Dedifferentiated amniotic fluid mesenchymal stem cell (primary cell): ENCODE results near the gene MATN1.
"Not testable (repeated sequence)": the region's sequence is repeated elsewhere in the genome, so short reads cannot be mapped to it uniquely, and the experiment has no call there.

Experiments used
- DNase-seq: peaks from one replicate; pipeline ENCODE4 v3.0.0-alpha.2; 2016; ENCODE audit errors: extremely low spot score

The MATN1 gene

DNA sequence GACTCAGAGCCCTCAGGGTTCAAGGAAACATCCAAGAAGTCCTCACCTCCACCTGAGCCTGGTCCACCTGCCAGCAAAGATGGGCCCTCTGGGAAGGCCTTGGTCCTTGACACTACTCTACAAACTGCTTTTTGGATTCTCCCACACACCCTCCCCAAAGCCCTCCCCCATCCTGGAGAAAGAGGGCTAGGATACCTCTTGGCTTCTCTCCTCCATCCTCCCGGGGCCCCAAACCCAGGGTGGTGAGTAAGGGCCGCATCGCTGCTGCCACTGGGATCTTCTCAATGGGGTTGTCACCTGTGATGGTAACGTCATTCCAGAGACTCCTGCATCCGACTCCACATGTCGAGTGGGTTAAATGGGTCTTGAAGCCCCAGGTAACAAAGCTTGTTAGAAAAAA lies 26.6 kb downstream of the MATN1 start:
- DNase-seq: no peak

DNA sequence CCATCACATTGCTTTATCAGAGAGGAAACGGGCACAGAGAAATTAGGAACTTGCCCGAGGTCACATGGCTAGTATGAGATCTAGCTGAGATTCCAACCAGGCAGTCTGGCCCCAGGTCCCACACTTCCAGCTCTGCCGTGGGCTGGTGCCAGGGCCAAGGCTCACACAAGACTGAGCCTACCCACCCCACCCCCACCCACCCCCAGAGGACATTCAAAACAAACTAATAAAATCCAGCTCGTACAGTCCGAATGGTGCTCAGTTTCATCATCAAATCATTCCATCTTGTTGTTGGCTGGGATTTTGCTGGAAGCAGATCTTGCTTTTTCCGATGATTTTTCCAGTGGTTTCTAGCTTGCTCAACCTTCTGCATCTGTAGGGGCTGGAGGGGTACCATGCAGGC lies 27.9 kb downstream of the MATN1 start:
- DNase-seq: no peak

DNA sequence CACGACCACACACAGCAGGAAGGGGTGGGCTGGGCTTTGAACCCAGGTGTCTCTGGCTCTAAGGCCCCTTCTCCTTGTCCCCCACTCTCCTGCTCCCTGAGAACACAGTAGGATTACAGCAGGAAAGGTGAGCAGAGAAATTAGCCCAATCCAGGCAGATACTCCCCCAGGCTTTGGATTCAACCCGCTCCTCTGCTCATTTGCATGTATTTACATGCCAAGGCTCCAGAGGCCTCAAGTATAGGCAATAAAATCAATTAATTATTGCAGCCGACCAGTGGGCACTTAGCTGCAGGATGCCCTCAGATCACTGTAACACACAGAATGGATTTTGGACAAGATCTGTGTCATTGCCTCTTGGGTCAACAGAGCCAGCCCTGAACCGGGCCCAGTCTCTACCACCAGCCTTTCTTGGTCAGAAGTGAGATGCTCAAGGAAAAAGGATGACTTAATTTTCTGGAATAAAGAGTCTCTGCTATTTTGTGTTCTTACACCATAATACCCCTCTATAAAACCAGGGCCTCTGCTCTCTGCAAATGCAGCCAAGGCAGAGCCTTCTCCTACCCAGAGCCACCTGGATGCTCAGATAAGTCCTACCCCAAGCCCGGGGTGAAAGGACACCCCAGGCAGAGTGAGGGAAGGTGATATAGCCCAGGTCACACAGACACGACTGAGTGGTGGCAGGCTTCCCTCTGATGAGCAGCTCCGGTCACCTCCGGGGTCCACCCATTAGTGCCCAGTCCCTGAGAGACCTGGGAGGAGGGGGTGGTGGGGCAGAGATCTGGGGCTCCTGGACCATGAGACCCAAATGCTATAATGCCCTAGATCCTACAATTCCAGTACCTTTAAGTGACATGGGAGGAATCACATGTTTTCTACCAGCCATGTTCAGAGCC lies 28.9 kb downstream of the MATN1 start:
- DNase-seq: no peak

DNA sequence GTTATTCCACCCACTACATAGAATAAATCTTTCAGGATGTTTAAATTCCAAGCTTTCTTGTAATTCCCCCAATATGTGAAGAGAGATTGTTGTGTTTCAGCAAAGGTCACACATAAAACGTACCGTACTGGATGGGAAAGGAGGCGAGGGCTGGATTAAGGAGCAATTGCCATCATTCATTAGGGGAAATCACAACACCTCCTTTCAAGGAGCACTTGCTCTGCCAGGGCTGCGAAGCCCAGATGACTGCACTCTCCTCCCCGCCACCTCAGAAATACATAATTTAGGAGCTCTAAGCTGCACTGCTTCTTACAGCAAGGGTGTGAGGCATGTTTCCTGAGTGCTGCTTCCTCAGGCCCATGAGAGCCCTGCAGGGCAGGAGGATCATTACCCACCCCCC lies 29.6 kb downstream of the MATN1 start:
- DNase-seq: no peak

DNA sequence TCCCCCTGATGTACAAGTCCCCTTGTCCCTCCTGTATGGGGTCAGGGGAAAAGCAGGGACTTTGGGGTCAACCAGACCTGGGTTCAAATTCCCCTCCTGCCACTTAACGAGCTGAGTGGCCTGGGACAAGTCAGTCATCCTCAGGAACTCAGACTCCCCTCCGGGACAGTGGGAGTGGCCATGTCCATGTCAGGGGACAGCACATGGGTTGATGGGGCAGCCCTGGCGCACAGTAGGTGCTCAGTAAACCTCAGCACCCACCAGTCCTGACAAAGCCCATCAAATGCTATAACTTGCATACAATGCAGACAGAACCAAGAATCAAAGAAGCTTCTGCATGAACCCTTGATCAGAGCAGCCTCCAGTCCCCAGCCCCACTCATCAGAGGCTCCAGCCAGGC lies 30.0 kb downstream of the MATN1 start:
- DNase-seq: no peak

DNA sequence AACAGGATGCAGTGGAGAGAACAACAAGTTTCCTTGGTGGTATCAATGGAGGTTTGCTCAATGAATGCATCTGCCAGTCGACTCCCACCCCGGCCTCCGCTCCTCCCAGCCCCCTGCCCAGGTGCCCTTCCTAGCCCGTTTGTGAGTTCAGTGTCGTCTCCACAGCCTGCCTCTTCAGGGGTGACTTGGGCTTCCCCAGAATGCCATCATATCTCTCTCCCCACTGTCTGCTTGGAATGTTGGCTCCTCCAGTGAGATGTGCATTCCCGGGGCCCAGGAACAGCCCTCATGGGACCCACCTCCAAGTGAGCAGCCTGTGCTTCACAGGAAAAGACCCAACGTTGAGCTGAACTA lies 30.5 kb downstream of the MATN1 start:
- DNase-seq: no peak

DNA sequence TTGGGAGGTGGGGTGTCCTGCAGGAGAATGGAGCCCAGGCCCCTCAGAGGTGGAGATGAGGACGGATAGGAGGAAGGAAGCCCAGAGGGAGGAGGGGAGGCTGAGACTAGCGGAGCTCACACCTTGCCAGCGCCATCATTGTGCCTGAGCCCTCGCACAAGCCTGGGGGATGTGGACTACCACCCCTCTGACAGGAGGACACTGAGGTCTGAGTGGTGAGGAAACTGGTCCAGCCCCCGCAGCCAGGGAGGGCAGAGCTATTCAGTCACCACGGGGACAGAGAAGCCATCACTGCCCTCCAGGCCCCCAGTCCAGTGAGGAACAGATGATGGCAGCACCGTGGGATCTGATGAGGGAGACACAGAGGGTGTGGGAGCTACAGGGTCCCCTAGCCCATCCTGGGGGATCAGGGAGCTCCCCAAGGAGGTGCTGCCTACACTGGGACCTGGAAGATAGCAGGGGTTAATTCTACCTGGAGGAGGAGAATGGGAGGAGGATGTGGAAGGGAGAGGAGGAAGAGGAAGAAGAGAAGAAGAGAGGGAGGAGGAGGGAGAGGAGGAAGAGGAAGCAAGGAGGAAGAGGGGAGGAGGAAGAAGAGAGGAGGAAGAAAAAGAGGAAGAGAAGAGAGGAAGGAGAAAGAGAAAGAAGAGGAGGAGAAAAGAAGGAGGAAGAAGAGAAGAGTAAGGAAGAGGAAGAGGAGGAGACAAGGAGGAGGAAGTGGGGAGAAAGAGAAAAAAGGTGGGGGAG lies 31.0 kb downstream of the MATN1 start:
- DNase-seq: no peak

DNA sequence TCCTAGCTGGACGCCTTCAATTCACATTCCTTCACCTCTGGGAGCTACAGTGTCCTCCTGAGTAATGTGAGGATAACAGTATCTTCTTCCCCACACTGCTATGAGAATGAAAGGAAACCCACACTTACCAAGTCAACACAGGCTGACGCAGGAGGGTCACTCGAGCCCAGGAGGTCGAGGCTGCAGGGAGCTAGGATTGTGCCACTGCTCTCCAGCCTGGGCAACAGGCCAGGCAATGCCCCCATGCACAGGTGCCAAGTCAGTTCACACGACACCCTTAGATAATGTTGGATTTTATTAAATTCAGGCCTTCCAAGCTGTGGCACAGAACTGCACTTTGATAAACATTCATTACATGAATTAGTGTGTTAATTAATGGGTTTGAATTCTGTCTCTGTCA lies 31.9 kb downstream of the MATN1 start:
- DNase-seq: no peak

DNA sequence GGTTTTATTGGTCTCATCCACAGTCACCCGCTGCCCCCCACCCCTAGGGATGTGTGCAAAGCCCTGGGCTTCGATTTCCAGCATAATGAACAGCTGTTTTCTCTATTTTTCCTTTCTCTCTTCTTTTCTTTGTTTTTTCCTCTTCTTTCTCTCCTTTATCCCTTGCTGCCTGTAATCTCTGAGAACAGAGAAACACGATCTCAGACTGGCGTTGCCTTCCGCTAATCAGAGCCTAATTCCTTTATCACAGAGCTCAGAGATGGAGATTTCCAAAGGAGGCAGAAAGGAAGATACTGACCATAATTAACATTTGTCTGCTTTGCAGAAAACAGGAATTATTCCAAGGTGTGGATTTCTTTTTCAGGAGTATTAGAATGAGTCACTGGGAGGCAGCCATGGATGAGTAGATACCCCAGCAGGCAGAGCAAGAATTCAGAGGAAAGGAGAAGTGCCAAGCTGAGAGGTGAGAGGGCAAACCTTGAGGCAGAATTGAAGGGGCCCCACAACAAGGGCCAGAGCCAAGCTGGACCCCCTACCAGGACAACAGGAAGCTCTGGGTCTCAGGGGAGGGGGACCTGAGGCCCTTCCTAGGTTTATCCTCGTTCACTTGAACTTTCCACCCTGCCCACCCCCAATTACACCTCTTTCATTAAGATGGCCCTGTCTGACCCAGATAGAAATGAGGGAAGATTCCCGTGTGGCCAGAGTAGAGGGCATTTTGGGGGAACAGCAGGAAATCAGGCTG lies 33.3 kb downstream of the MATN1 start:
- no peak for DNase-seq

DNA sequence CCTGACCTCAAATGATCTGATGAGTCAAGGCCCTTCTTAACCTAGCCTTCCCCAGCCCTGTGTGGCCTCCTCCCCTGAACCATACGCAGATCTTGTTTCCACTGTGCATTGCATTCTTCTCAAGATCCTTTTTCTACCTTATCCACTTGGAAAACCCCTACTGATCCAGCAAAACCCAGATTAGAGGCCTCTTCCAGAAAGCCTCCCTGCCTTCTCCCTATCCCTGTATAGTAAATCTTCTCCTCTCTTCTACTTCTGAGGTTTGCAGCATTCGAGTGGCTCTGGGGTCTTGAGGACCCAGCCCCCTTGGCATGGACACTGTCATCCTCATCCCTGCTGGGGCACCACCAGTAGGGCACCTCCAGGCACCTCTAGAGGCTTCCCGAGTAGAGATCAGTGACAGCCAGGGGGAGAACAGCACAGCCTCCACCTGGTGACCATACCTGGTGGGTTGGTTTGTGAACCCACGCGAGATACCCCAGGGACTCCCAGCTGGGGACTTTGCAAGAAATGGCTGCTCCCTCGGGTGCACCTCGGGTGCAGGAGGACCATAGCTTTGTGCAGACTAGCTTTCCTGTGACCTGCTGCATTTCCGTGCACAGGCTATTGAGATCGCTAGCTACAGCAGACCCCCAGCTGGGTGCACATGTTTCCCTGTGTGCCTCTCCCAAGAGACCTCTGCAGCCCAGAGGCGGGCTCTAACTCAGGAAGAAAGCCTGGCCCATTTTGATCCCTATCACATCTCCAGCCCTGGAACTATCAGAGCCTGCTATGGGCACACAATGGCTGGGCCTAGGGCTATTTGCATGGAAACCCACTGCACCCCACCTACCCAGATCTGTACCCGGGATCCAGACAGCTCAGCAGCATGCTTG lies 34.2 kb downstream of the MATN1 start:
- DNase-seq: no peak

DNA sequence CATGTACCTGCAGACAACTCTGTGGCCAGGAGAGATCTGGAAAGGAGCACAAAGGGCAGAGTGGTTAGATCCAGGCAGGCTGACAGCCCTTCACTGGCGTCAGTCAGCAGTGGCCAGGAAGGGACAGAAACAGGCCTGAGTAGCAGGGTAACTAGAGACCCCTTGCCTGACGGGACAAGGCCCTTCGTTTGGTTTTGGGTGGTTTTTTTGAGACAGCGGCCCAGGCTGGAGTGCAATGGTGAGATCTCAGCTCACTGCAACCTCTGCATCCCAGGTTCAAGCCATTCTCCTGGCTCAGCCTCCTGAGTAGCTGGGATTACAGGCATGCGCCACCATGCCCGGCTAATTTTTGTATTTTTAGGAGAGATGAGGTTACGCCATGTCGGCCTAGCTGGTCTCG lies 34.9 kb downstream of the MATN1 start:
- DNase-seq: not testable (repeated sequence)

DNA sequence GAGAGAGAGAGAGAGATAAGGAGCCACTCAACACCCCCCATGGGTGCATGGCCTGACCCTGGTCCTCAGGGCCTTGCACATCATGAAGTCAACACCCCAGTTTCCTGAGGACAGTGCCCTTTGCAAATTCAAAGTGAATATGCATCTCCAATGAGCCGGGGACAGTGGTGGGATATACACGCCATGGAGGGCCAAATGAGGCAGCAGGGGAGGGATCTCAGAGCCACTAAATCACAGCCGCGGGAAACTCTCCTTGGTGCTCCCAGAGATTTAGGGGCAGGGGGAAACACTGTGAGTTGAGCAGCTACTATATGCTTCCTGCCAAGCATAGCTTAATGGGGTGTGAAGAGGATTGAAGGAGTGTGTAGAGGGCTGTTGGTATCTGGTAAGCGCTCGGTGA lies 35.5 kb downstream of the MATN1 start:
- DNase-seq: no peak

DNA sequence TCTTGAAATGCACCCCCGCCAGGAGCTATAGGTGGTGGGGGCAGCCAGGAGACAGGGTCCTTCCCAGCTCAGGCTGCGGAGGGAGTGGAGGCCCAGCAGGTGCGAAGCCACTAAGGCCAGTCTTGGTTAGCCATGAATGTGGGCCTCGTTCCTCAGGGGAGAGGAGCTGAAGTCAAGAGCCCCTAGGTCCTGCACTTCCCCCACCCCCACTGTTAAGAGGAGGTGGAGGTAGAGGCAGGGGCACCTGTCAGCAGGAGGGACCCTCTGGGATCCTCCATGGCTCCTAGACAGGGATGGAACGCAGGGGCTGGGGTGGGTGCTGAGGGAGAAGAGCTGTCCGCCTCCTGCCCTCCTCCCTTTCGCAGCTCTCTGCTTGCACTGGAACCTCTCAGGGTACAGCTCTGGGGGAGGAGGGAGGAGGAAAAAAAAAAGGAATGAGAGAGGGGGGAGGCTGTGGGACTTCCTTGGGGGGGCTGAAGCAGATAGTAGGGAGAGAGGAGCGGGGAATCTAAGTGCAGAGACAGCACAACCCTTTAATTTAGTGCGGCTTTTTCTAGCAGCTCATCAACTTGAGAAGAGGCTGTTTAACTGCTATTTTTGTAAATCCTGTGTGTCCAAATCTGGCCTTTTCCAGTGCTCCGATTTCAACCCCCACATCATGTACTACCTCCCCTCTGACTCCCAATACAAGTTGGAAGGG lies 37.0 kb downstream of the MATN1 start:
- DNase-seq: no peak

DNA sequence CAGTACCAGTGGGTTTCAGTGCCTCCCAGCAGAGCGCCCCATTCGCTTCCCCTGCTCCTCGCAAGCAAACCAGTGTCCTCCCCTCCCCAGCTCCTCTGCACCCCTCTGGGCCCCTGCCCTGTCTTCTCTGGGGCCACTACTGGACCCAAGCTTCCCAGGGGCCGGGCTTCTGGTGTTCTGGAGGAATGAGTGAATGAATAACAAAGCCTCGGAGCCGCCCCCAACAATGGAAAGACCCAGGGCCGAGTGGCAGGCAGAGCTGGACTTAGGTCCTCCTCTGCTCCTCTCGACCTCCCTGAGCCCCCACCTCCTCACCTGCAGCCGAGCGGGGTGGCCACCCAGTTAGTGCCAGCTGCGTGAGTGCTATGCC lies 37.6 kb downstream of the MATN1 start:
- DNase-seq: no peak

DNA sequence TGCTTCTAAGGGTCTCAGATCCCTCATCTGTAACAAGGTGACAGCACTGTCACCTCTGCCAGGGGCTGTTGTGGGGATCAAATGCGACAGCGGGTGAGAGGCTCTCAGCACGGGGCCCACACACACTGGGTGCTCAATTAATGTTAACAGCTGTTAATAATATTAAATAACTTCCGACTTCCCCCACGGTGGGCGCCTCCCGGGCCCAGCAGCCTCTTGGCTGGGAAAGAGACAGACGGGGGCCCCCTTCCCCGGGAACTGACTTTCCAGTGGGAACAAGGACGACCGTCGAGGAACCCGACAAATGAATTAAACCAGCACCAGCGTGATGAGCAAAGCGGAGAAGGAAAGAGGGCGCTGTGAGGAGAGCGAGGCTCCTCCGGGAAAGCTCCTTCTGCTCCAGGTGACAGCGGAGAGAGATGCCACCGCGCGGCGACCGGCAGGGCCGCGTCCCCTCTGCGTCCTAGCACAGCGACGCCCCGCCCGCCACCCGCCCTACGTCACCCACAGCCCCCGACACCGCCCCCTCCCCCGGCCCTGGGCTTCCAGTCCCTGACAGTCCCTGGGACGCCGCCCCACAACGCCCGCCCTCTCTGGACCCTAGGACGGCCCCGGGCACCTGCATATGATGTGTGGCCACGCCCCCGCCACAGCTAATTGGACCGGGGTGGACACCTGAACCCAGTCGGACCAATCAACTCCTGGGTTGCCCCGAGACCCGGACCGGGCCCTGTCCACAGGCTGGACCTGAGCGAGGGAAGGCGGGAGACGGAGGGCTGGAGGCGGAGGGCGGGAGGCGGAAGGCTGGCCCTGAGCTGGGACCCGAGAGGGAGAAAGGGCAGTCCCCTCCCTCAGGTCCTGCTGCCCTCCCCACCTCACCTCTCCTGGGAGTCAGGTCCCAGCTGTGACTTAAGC lies 38.2 kb downstream of the MATN1 start:
- no peak for DNase-seq

DNA sequence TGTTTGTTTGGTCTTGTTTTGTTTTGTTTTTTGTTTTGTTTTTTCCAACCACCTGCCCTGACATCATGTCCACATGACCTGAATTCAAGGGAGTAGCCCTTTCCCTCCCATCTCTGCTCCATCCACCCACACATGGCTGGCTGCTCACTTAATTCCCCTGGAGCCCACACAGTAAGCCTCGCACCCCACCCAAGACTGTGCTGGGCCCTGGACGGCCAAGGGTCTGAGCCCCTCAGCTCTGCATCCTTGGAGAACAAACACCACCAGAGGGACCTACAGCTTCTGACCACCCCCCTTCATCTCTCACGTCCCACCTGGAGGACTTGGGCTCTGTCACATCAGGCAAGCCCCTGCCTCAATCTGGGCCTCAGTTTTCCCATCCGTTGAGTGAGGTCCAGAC lies 39.1 kb downstream of the MATN1 start:
- DNase-seq: no peak

DNA sequence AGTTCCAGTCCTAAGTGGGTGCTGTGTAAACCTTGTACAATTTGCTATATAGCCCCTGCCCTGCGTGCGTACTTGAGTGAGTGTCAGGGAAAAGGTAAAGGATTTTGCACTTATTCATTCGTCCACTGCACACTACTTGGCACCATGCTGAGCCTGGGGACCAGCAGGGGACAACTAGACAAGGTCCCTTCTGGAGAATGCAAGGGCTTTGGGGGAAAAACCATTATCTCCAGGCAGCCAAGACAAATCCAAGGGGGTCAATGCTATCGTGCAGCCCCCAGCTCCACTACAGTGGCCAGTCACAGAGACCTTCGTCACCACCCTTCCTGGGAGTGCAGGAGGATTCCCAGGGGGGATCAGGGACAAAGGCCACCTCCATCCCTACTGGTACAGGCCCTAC lies 39.7 kb downstream of the MATN1 start:
- no peak for DNase-seq

DNA sequence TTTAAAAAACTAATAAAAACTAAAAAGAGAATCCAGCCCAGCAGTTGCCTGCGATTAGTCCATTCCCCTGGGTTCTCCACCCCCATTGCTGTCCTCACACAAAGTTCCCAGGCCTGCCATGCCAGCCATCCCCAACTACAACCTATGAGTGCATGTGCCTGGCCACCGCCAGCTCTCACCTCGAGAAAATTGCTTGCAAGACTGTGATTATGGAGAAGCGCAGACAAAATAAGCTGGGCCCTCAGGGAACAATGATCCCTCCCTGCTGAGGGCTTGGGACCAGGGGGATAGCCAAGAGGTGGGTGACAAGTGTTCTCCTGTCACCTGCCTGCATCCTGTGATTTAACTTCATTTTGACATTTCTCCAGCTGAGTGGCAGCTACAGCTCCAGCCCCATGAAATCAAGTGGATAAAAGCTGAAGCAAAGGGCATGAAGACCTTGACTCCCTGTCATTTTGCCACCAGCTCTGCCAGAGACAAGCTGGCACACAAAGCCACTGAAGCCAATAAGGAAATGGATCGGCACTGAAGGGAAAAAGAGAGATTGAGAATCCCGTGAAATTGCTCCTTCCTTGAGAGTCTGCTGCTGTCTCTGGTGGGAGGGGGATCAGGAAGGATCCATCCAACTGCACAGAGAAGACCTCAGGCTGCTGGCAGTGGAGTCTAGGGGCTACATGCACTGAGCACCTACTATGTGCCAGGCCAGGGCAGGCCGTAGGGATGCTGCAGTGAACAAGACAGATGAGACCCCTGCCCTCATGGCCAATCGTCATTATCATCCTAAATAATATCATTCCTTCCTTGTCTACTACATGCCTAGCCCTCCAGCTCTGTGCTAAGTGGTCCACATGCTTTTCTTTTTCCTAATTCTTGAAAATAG lies 40.7 kb downstream of the MATN1 start:
- no peak for DNase-seq

DNA sequence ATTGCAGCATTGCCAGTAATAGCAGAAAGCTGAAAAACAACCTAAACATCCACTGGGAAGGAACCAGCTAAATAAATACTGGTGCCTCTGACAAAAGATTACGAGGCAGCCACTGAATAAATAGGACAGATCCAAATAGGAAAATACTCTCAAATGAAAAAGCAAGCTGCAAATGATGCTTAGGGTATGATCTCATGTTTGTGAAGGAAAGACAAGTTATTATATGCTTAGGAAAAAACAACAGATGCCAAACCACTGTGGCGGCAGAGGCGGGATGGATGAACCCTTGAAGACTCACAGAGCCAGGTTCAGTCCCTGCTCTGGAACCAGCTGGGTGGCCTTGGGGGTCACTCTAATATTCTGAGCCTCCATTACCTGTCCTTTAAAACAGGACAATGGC lies 41.6 kb downstream of the MATN1 start:
- DNase-seq: no peak
